ENCODE results near the gene EVA1C.
"Not testable (repeated sequence)": the region's sequence is repeated elsewhere in the genome, so short reads cannot be mapped to it uniquely, and the experiment has no call there.

EVA1C gene

DNA sequence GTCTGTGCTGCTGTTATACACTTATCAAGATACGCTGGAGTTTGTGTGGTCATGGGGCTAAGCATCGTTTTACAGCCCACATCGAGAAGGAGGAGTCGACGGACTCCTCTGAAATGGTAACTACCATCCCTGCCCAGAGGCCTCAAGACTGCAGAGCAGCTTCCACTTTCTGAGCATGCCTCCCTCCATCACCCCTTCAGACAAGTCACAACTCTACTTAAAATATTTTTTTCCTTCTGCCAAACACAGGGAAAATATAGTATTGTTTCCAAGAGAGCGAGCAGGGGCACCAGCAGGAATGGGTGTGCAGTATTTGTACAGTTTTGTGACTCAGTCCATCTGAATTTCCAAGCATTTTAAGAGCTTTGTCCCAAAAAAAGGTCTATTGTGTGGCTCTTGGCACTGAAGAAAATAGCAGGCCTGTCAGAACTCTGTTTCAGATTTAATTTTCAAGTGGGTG is 14.1 kb downstream of the EVA1C start:
- DNase-seq: no peak

GRCh38 chr21:32427958-32428623 is 15.6 kb downstream of the EVA1C start:
- DNase-seq: no peak

- not testable (repeated sequence) for DNase-seq
Observed at GRCh38 chr21:32432982-32433660, 20.6 kb downstream of the EVA1C start.

DNA sequence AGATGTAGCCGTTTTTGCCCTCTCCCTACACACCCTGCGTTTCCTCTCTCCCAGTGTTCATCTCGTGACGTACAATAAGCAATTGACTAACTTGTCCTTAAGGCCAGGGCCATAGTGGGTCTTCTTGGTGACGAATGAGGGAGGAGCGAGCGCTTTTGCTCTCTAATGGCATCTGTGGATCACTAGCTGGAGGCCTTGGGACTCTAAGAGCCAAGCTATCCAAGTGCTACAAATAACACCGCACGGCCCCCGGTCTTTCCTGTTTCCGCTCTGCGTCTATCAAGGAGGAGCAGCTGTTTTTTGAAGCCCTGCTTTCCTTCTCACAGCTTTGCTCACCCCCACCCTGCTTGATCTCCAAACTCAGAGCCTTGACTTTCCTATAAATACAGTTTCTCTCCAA is 25.2 kb downstream of the EVA1C start:
- no peak for DNase-seq

- no peak for DNase-seq
Observed at GRCh38 chr21:32442566-32443318, 30.2 kb downstream of the EVA1C start.

- no peak for DNase-seq
Observed at GRCh38 chr21:32445101-32445500, 32.6 kb downstream of the EVA1C start.

GRCh38 chr21:32446440-32446839 is 33.9 kb downstream of the EVA1C start:
- not testable (repeated sequence) for DNase-seq

DNA sequence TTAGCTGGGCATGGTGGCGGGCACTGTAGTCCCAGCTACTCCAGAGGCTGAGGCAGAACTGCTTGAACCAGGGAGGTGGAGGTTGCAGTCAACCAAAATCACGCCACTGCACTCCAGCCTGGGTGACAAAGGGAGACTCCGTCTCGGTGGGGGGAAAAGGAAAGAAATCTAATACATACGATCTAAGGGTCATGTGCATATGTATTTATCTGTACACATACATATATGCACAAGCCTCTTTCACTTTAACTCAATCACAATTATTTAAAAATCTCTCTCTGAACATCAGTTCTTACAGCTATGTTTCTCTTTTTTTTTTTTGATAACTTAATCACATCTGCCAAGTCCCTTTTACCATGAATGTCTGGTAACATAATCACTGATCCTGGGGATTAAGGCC is 34.7 kb downstream of the EVA1C start:
- DNase-seq: no peak

DNA sequence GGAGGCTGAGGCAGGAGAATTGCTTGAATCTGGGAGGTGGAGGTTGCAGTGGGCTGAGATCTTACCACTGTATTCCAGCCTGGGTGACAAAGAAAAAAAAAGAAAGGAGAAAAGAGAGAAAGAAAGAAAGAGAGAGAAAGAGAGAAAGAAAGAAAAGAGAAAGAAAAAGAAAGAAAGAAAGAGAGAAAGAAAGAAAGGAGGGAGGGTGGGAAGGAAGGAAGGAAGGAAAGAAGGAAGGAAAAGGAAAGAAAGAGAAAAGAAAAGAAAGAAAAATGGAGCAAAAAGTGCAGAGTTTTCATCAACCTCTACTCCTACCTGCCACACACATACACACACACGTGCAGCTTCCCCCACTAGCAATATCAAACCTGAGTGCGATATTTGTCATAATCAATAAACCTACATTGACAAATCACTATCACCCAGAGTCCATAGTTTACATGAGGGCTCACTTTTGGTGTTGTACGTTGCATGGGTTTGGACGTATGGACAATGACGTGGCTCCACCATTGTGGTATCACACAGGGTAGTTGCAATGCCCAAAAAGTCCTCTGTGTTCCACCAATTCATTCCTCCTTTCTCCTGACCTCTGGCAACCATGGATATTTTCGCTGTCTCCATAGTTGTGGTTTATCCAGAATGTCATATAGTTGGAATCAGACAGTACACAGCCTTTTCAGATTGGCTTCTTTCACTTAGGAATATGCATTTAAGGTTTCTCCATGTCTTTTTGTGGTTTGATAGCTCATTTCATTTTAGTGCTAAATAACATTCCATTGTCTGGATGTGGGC is 36.5 kb downstream of the EVA1C start:
- DNase-seq: no peak

DNA sequence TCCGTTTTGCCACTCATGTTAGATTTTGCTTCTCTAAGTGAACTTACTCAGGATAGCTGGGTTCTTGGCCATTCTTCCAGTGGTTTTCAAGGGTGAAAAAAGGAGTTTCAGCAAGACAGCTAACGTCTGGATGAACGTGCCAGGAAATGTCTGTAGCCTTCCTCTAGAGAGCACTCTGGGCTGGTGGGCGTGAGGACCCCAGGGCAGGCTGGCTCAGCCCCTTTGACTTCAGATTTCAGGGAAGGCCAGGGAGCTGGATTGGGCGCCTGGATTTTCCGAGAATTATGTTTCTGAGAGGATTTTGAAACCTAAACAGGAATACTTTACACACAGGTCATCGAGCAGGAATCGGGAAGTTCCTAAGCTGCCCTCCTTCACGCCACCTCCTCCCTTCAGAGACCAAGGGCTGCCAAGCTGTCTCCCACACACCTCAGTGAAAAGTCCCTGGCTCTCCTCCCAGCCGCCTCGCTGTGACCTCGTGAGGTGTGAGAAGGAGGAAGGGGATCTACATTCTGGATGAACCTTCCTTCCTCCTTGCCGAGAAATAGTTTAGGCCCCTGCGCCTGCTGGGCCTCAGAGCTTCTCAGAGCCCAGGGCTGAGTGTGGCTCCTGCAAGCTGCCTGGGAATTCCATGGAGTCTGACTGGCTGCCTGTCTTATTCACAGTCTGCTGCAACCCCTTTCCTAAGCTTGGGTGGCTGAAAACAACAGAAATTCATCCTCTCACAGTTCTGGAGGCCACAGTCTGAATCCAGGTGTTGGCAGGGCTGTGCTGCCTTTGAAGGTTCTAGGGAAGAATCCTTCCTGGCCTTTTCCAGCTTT is 38.6 kb downstream of the EVA1C start:
- DNase-seq: not testable (repeated sequence)

DNA sequence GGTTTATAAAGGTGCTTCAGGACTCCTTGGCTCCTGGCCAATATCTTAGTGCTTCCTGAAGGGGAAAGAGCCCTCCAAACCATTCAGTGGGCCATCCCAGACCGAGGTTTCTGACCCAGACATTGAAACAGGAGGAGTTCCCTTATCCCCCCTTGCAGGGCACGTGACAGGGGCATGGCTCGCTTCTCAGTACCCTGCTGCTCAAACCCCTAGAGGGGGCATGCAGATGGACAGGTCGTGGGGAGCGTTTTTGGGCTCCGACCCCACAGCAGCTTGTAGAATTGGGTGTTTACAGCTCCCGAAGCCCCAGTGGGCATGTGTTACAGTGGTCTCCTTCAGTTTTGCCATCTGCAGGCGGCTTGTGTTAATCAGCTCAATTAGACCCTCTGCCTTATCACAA is 39.7 kb downstream of the EVA1C start:
- not testable (repeated sequence) for DNase-seq

GRCh38 chr21:32452641-32453040 is 40.1 kb downstream of the EVA1C start:
- DNase-seq: no peak

- no peak for DNase-seq
Observed at GRCh38 chr21:32455548-32455947, 43.0 kb downstream of the EVA1C start.

GRCh38 chr21:32456497-32456918 is 44.0 kb downstream of the EVA1C start:
- no peak for DNase-seq

GRCh38 chr21:32457360-32457840 is 44.9 kb downstream of the EVA1C start:
- no peak for DNase-seq

- DNase-seq: no peak
Observed at GRCh38 chr21:32457962-32458361, 45.5 kb downstream of the EVA1C start.

GRCh38 chr21:32459972-32460371 is 47.5 kb downstream of the EVA1C start:
- DNase-seq: no peak

DNA sequence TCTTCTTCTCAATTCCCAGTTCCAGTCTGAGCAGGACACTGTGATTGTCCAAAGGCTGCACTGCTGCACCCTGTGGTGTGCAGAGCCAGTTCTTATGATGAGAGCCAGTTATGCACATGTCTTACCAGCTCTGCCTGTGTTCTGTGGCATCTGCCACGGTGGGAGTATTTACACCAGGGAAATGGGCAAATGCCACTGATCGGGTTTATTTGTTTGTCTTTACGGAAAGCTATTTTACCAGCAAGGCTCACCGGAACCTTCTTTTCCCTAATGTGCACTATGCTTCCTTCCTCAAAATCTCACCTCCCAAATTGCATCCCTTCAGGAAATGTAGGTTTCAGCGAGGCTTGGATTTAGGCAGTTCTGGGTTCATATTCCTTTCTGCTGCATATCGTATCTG is 49.0 kb downstream of the EVA1C start:
- no peak for DNase-seq

DNA sequence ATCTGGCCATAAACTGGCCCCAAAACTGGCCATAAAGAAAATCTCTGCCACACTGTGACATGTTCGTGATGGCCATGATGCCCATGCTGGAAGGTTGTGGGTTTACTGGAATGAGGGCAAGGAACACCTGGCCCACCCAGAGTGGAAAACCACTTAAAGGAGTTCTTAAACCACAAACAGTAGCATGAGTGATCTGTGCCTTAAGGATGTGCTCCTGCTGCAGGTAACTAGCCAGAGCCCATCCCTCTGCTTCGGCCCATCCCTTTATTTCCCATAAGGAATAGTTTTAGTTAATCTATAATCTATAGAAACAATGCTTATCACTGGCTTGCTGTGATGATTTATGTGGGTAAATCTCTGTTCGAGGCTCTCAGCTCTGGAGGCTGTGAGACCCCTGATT is 50.1 kb downstream of the EVA1C start:
- not testable (repeated sequence) for DNase-seq

DNA sequence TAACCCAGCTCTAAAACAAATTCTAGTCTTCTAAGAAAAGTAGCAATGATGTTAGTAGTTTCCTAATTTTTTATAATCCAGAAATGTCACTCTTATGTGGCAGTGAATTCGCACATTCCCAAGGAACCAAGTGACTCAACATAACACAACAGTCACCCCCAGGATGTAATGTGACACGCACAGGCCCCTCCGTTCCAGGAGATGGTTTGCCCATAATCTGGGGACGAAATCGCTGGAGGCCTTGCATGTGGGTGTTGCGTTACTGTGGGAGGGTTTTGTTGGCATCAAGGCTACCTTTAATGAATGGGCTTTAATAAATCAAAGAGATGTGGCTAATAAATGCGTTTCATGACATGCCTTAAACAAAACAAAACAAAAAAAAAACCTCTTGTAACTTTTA is 50.9 kb downstream of the EVA1C start:
- no peak for DNase-seq

GRCh38 chr21:32463889-32464300 is 51.4 kb downstream of the EVA1C start:
- DNase-seq: no peak

- no peak for DNase-seq
Observed at GRCh38 chr21:32467291-32467690, 54.8 kb downstream of the EVA1C start.

Data from GOT3 (cell line).